GM23248 (cell line): ENCODE measurements around the gene JSRP1.

Experiments used
- EZH2 ChIP-seq: fragments of 200-600 bp; sonication (generic); IDR thresholded peaks from 2 replicates; pipeline ENCODE4 v1.6.1; 2018; ENCODE audit warnings: antibody characterized with exemption, mild to moderate bottlenecking; ENCODE audit not compliant: insufficient read depth, poor library complexity, severe bottlenecking
- EZH2phosphoT487 ChIP-seq: fragments of 200-600 bp; sonication (generic); IDR thresholded peaks from 2 replicates; pipeline ENCODE4 v1.6.1; 2018; ENCODE audit warnings: antibody characterized with exemption, moderate library complexity, mild to moderate bottlenecking, low read depth; ENCODE audit not compliant: insufficient read depth

DNA sequence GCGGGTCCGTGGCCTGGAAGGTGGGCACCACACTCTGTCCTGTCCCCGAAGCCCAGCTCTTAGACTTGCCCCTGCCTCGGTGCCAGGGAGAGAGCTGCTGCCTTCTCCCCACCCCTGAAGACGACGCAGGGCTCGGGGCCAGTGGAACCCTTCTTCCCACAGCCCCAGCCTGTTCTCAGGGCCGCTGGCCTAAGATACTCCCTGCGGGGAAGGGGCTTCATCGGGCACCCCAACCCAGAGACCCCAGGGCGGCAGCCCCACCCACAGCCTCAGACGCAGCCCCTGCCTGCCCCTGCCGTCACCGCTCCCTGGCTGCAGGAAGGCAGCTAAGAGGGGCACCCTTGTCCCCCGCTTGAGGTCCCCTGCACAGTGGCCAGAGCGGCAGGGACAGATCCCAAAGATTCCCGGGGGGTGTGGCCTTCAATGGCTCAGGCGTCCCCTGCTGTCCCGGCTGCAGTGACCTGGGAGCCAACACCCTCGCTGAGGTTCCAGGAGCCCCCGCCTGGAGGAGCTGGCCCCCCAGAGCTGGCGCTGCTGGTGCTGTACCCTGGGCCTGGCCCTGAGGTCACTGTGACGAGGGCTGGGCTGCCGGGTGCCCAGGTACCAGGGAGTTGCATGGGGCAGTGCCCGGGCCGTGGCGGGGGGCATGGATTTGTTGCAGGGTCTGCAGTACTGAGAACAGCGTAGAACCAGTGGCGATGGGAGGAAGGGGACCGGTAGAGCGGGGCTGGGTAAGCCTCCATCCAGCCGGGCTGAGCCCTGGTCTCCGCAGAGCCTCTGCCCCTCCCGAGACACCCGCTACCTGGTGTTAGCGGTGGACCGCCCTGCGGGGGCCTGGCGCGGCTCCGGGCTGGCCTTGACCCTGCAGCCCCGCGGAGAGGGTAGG, 6.1 kb downstream of the JSRP1 start:
- TF ChIP-seq EZH2phosphoT487, result no peak
- TF ChIP-seq EZH2, result no peak
